ENCODE results near the gene VASN. TPM values are rescaled to one million over a fixed set of nuclear protein-coding genes. Genes with fewer than 3 reads are reported as not detected.

VASN gene
- 4.4 and 11.5 TPM in 2 replicates for total RNA-seq

DNA sequence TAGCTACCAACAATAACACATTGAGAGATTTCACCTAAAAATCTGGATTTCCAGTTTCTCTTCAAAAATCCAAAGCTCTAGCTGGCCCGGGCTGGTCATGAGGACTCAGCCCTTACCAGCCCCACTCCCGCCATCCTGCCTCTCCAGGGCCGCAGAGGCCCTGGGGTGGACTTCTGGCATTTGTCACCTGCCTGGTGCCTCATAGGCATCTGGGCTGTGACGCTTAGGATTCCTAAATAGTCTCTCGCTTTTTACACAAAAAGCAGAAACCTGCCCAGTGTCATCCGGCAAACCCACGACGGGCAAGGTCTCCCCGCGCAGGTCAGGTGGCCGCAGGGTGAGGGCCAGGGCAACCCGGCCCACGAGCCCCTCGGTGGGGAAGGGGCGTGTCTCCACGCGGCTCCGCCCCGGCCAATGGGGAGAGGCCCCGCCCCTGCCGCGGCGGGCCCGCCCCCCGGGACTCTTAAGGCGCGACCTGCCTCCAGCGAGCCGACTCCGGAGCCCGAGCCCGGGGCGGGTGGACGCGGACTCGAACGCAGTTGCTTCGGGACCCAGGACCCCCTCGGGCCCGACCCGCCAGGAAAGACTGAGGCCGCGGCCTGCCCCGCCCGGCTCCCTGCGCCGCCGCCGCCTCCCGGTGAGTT is at the start of gene VASN:
Gene VASN, plus strand, starts transcription at position 492 of the 644 bp plus-strand sequence. CDS start 9,030 bp downstream, outside the sequence.

GRCh38 chr16:4350787-4351659 is 20.6 kb upstream of the VASN start, which contains the start of gene PAM16:
PAM16 (minus strand) TSS chr16:4351321; CDS start chr16:4351234, 87 bp downstream.

GRCh38 chr16:4416200-4417032 is 44.8 kb downstream of the VASN start, which contains the start of gene CORO7:
CORO7 (minus strand) TSS chr16:4416596; CDS start chr16:4416518, 78 bp downstream.

DNA sequence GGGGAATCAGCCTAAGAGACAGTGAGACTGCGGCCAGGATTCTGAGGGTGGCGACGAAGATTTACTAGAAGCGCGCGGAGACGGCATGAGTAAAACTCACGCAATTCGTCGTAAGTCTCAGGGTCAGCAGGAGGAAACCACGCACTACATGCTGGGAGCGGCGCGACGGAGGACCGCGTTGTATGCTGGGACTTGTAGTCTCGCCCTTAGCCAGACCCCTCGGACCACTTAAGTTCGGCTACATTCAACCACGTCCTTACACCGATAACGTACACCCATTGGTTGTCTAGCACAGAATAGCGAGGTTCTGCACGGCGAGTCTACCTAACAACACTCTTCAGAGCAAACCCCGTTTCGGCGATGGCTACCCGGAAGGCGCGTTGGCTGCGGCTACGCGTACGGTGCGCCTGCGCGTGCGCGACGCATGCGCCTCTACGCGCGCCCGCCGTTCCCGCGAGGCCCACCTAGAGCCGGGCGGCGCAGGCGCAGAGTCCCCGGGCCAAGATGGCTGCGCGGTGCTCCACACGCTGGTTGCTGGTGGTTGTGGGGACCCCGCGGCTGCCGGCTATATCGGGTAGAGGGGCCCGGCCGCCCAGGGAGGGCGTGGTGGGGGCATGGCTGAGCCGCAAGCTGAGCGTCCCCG is 53.9 kb downstream of the VASN start, which contains the start of gene DNAJA3:
Gene DNAJA3, plus strand, starts transcription at position 491 of the 643 bp plus-strand sequence. Its CDS starts 14 bp downstream, at position 505.

Other genes starting within 250 kb of the VASN start
- gene SRL, start 129.8 kb upstream of the VASN start, total RNA-seq = under 0.01 TPM in 2 replicates
- 8.2 and 14.2 TPM in 2 replicates for gene TFAP4, start 98.8 kb upstream of the VASN start, total RNA-seq
- 0.68 and 3.6 TPM in 2 replicates for gene GLIS2, start 55.8 kb upstream of the VASN start, total RNA-seq
- 22.8 and 54.7 TPM in 2 replicates for gene PAM16, start 20.5 kb upstream of the VASN start, total RNA-seq
- gene CORO7, start 44.7 kb downstream of the VASN start, total RNA-seq = 6.8 and 12.8 TPM in 2 replicates
- gene DNAJA3, start 54.0 kb downstream of the VASN start, total RNA-seq = 80.7 and 89.6 TPM in 2 replicates
- gene NMRAL1, start 102.8 kb downstream of the VASN start, total RNA-seq = 35.7 and 52.3 TPM in 2 replicates
- 72.2 and 73.1 TPM in 2 replicates for gene HMOX2, start 104.5 kb downstream of the VASN start, total RNA-seq
- 12.0 and 33.5 TPM in 2 replicates for gene CDIP1, start 166.9 kb downstream of the VASN start, total RNA-seq
- gene C16orf96, start 184.5 kb downstream of the VASN start, total RNA-seq = under 0.01 and 0.14 TPM in 2 replicates
- 4.1 and 7.3 TPM in 2 replicates for gene UBALD1, start 243.0 kb downstream of the VASN start, total RNA-seq

Data from nasal cavity respiratory epithelium epithelial cell of viscerocranial mucosa (primary cell).